B cell (primary cell): Measurements from ENCODE around the gene KRTAP5-2. TPM values are rescaled to one million over a fixed set of nuclear protein-coding genes. Genes with fewer than 3 reads are reported as not detected.

ENCODE experiments used
- ATAC-seq: fragments of 200-7000 bp; cut with Tn5 transposase; one replicate; pipeline ENCODE4 v1.10.0; 2021; ENCODE audit warnings: low read depth, mild to moderate bottlenecking, moderate number of reproducible peaks, moderate library complexity
- CTCF ChIA-PET: fragments of 350-600 bp; sonication (Branson Sonifier 250); formaldehyde crosslinking; loops from one replicate; lab custom pipeline; 2021; ENCODE audit warnings: antibody characterized with exemption, inconsistent platforms; lab: Charles Lee
- POLR2A ChIA-PET: fragments of 350-600 bp; sonication (Branson Sonifier 250); formaldehyde crosslinking; loops from one replicate; lab custom pipeline; 2021; ENCODE audit warnings: antibody characterized with exemption; lab: Charles Lee
- DNase-seq: peaks from one replicate; pipeline ENCODE4 v3.0.0; 2013
- H2AFZ ChIP-seq: 2 replicates; pipeline ENCODE4 v1.6.1; 2012; ENCODE audit warnings: mild to moderate bottlenecking, low read depth, low read length; ENCODE audit not compliant: insufficient read depth, poor library complexity, severe bottlenecking
- H3K27ac ChIP-seq, 2 donors: 1 replicate in 1 of 2; 2 replicates in 1 of 2; pipeline ENCODE4 v1.5.1; 2012 to 2013; ENCODE audit warnings: low read length in 2 of 2, mild to moderate bottlenecking in 2 of 2, moderate library complexity in 1 of 2
- H3K27me3 ChIP-seq, 4 experiments: fragments of 200-600 bp in 1 of 4; sonication (generic) in 1 of 4; replicated peaks in 1 of 4; 1 replicate in 2 of 4; 2 replicates in 2 of 4; pipeline versions ENCODE4 v1.6.1 to v1.7.0; 2013 to 2016; ENCODE audit warnings: low read length in 3 of 4, mild to moderate bottlenecking in 2 of 4, mixed read lengths in 1 of 4, moderate library complexity in 1 of 4; ENCODE audit not compliant: insufficient read depth in 4 of 4, control insufficient read depth in 3 of 4; ENCODE audit errors: control extremely low read depth in 1 of 4
- H3K36me3 ChIP-seq, 2 experiments: replicated peaks in 1 of 2; 1 replicate in 1 of 2; 2 replicates in 1 of 2; pipeline versions ENCODE4 v1.6.1 to v1.7.1; 2013; ENCODE audit warnings: low read length in 1 of 2; ENCODE audit not compliant: insufficient read depth in 2 of 2, control insufficient read depth in 1 of 2; ENCODE audit errors: control extremely low read depth in 1 of 2, extremely low read depth in 1 of 2
- H3K4me1 ChIP-seq, 2 donors: fragments of 200-600 bp in 1 of 2; sonication (generic) in 1 of 2; 1 replicate in 1 of 2; 2 replicates in 1 of 2; pipeline versions ENCODE4 v1.5.1 to v1.6.1; 2013 to 2017; ENCODE audit warnings: low read length in 2 of 2; ENCODE audit not compliant: control insufficient read depth in 2 of 2, insufficient read depth in 2 of 2
- H3K4me2 ChIP-seq: replicated peaks from 2 replicates; pipeline ENCODE3; 2012; ENCODE audit warnings: mild to moderate bottlenecking, low read depth, low read length; ENCODE audit not compliant: poor library complexity, severe bottlenecking
- H3K4me3 ChIP-seq, 5 experiments: fragments of 200-600 bp in 1 of 5; sonication (generic) in 1 of 5; 1 replicate in 3 of 5; 2 replicates in 2 of 5; pipeline versions ENCODE4 v1.5.1 to v1.7.0; 2011 to 2016; ENCODE audit warnings: low read length in 4 of 5, mild to moderate bottlenecking in 4 of 5, low read depth in 2 of 5, control low read depth in 1 of 5, moderate library complexity in 1 of 5; ENCODE audit not compliant: insufficient read depth in 1 of 5; ENCODE audit errors: control extremely low read depth in 1 of 5, extremely low read depth in 1 of 5
- H3K79me2 ChIP-seq: fragments of 200-600 bp; sonication (generic); one replicate; pipeline ENCODE4 v1.6.0; 2016; ENCODE audit warnings: low read length; ENCODE audit not compliant: control insufficient read depth, insufficient read depth
- H3K9ac ChIP-seq: fragments of 200-600 bp; sonication (generic); 2 replicates; pipeline ENCODE4 v1.6.1; 2017; ENCODE audit warnings: mild to moderate bottlenecking, low read length, moderate library complexity
- H3K9me3 ChIP-seq, 3 donors: one replicate each; pipeline versions ENCODE4 v1.6.1 to v1.7.1; 2013; ENCODE audit warnings: low read length in 2 of 3; ENCODE audit not compliant: control insufficient read depth in 2 of 3, insufficient read depth in 1 of 3; ENCODE audit errors: control extremely low read depth in 1 of 3
- H4K20me1 ChIP-seq: 2 replicates; pipeline ENCODE4 v1.6.0; 2012; ENCODE audit warnings: mild to moderate bottlenecking, low read length; ENCODE audit not compliant: insufficient read depth, control insufficient read depth, poor library complexity, severe bottlenecking
- H3K27ac Mint-ChIP-seq: one replicate; pipeline ENCODE4 v1.8.0; 2021; ENCODE audit warnings: mixed read lengths
- H3K27me3 Mint-ChIP-seq: one replicate; pipeline ENCODE4 v1.8.0; 2021; ENCODE audit warnings: mixed read lengths
- H3K4me1 Mint-ChIP-seq: one replicate; pipeline ENCODE4 v1.8.0; 2021; ENCODE audit warnings: mixed read lengths
- H3K4me3 Mint-ChIP-seq: one replicate; pipeline ENCODE4 v1.8.0; 2021; ENCODE audit warnings: mixed read lengths
- H3K9me3 Mint-ChIP-seq: one replicate; pipeline ENCODE4 v1.8.0; 2022; ENCODE audit warnings: mixed read lengths; ENCODE audit not compliant: insufficient read depth
- EZH2 ChIP-seq: IDR thresholded peaks from 2 replicates; pipeline ENCODE4 v1.6.1; 2012; ENCODE audit warnings: borderline replicate concordance, low read depth, mild to moderate bottlenecking, moderate library complexity, low read length; ENCODE audit not compliant: insufficient read depth, poor library complexity, severe bottlenecking
- WGBS: methylation state at CpG from one replicate; pipeline ENCODE4 v1.1.5; 2013; ENCODE audit warnings: missing lambda C conversion rate; ENCODE audit not compliant: insufficient coverage; 5-methylcytosine and 5-hydroxymethylcytosine counted together
- intact Hi-C: fragments of 100-400 bp; cut with micrococcal nuclease; formaldehyde crosslinking; loops from one replicate; pipeline ENCODE4 v1.10.0; 2022
- polyA plus RNA-seq: library from polyadenylated mRNA; depleted of rRNA; stranded (reverse); fragments of >200 nt; gene quantifications from 2 replicates; pipeline ENCODE4 v1.2.3, GENCODE V29; 2012
- total RNA-seq, 2 donors: library from RNA; stranded (reverse); fragments of 120-200 nt in 1 of 2; gene quantifications; 1 replicate in 1 of 2; 2 replicates in 1 of 2; pipeline versions ENCODE4 v1.2.3 to v1.2.4, GENCODE V29; 2013 to 2022
- TF ChIP-seq, protein P1 (sequence below): fragments of 200-600 bp; IDR thresholded peaks from one replicate; pipeline ENCODE4 v1.8.0; 2022; ENCODE audit warnings: antibody characterized with exemption, mild to moderate bottlenecking

Gene KRTAP5-2
- total and polyA plus RNA-seq, 2 donors (not counting 1 experiment from before 2014, with no cell fraction given), result 0.36 TPM; not detected in 1

DNA sequence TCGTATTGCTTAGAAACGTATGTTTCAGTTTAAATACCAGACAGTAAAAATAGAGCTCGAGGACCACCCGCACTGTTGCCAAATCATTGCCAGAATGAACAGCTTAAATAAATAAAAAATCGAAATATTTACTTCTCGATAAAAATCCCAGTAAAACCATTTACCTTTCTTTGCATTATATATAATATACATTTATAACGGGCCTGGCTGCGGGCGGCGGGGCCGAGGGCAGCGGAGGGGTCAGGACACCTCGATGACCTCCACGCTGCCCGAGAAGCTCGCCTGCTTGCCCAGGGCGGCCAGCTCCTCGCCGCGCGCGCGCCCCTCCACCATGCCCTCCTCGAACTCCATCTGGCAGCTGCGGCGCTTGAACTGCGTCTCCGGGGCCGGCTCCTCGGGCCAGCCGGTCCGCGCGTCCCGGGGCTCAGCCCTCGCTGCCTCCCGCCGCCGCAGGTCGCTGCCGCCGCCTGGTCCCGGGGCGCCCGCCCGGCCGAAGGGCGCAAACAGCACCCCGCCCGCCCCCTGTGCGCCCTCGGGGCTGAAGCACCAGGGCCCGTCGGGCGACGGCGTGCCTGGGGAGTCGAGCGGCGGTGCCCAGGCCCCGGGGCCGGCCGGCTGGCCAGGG, 41.7 kb downstream of the KRTAP5-2 start:
- TF ChIP-seq, protein P1, sequence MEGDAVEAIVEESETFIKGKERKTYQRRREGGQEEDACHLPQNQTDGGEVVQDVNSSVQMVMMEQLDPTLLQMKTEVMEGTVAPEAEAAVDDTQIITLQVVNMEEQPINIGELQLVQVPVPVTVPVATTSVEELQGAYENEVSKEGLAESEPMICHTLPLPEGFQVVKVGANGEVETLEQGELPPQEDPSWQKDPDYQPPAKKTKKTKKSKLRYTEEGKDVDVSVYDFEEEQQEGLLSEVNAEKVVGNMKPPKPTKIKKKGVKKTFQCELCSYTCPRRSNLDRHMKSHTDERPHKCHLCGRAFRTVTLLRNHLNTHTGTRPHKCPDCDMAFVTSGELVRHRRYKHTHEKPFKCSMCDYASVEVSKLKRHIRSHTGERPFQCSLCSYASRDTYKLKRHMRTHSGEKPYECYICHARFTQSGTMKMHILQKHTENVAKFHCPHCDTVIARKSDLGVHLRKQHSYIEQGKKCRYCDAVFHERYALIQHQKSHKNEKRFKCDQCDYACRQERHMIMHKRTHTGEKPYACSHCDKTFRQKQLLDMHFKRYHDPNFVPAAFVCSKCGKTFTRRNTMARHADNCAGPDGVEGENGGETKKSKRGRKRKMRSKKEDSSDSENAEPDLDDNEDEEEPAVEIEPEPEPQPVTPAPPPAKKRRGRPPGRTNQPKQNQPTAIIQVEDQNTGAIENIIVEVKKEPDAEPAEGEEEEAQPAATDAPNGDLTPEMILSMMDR, result no peak
- no peak for TF ChIP-seq EZH2
- Histone ChIP-seq H3K4me2 (no peak overlapping the region), H3K9ac (no peak overlapping the region), H3K27me3 (peaks cover 0 to 36% (median 8%) of the 10 kb centered on the region in 4 experiments), H4K20me1 (no peaks in the 10 kb centered on the region), H3K4me3 (no peak overlapping the region), H3K79me2 (no peaks in the 10 kb centered on the region), H2AFZ (no peak overlapping the region), H3K27ac (no peak overlapping the region), H3K9me3 (peaks cover 0 to 3% (median 0%) of the 10 kb centered on the region in 3 donors), H3K36me3 (no peaks in the 10 kb centered on the region), H3K4me1 (peaks cover 0 to 10% of the 10 kb centered on the region in 2 donors)
- intact Hi-C loops, result no loop called here
- no peaks in the 10 kb centered on the region for H3K9me3 Mint-ChIP-seq
- WGBS, result 31% methylated on average over 60 of the region's 63 CpGs
- ATAC-seq, result no peak
- H3K27me3 Mint-ChIP-seq, result peaks cover 30% of the 10 kb centered on the region
- DNase-seq, result peak; percentile 31
- POLR2A ChIA-PET, result no interaction called here
- CTCF ChIA-PET, result interaction anchor here (1.1 to 1.9 kb wide), 3 partner anchors 10 to 18 kb away, joined by 3 to 7 read pairs (median 5); no protein-coding TSS in a partner anchor
- H3K27ac Mint-ChIP-seq, result no peak overlapping the region
- H3K4me1 Mint-ChIP-seq, result peaks cover 7% of the 10 kb centered on the region
- no peak overlapping the region for H3K4me3 Mint-ChIP-seq

DNA sequence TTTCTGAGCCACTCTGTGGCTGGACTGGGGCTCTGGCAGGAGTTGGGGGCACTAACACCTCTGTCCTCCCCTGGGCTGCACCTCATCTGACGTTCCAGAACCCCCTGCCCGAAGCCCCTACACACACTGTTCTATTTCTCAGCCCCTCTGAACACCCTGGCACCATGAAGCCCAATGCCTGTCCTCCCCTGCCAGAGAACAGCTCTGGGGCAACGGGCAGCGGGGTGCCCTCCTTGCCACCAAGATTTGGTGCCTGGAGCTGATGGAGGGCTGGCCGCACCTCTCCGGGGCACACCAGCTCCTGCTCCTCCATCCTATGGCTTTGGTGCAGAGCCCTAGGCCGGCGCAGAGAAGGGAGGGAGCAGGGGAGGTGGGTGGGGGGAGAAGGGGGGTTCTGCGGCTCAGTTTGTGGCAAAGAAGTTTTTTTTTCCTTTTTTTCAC, 42.4 kb downstream of the KRTAP5-2 start:
- H4K20me1 ChIP-seq, result no peaks in the 10 kb centered on the region
- 56% methylated on average over 4 of the region's 9 CpGs for WGBS
- H3K9me3 Mint-ChIP-seq, result no peaks in the 10 kb centered on the region
- H3K9me3 ChIP-seq, result peaks cover 0 to 3% (median 0%) of the 10 kb centered on the region in 3 donors
- H3K27ac Mint-ChIP-seq, result no peak overlapping the region
- CTCF ChIA-PET, result interaction anchor here (1.1 to 1.9 kb wide), 3 partner anchors 9 to 19 kb away, joined by 3 to 7 read pairs (median 5); no protein-coding TSS in a partner anchor
- no peak overlapping the region for H3K4me2 ChIP-seq
- DNase-seq (peak; percentile 38), ATAC-seq (no peak)
- H3K9ac ChIP-seq, result no peak overlapping the region
- H3K27me3 ChIP-seq, result peaks cover 0 to 36% (median 8%) of the 10 kb centered on the region in 4 experiments
- H3K27me3 Mint-ChIP-seq, result peaks cover 30% of the 10 kb centered on the region
- no peak overlapping the region for H3K27ac ChIP-seq
- H3K79me2 ChIP-seq, result no peaks in the 10 kb centered on the region
- no peak overlapping the region for H3K4me3 ChIP-seq
- POLR2A ChIA-PET, result no interaction called here
- H3K4me1 ChIP-seq, result peaks cover 0 to 10% of the 10 kb centered on the region in 2 donors
- no peaks in the 10 kb centered on the region for H3K36me3 ChIP-seq
- no peak overlapping the region for H2AFZ ChIP-seq
- H3K4me1 Mint-ChIP-seq, result peaks cover 7% of the 10 kb centered on the region
- intact Hi-C loops, result no loop called here
- no peak for TF ChIP-seq EZH2
- TF ChIP-seq, protein P1, result no peak
- no peak overlapping the region for H3K4me3 Mint-ChIP-seq
